ENCODE results near the gene POSTN.

- TF ChIP-seq CTCF (IDR thresholded peaks at IDR 0.05) (no peak), POLR2A (IDR thresholded peaks at IDR 0.05) (no peak), POLR2AphosphoS5 (IDR thresholded peaks at IDR 0.05; ENCODE audit: insufficient read depth in 1 of 2, low read depth in 1 of 2) (no peak)
Observed at GRCh38 chr13:37539170-37539569, 59.4 kb downstream of the POSTN start.

All from vagina (tissue), 2 donors.